Body of pancreas (tissue), 4 donors: ENCODE data around the gene CCSAP. TPM values are rescaled to one million over a fixed set of nuclear protein-coding genes. Genes with fewer than 3 reads are reported as not detected.

Source experiments
- ATAC-seq: fragments of 150-250 bp; one replicate; pipeline ENCODE4 v1.9.1; 2016
- DNase-seq, 4 donors: peaks; one replicate each; pipeline ENCODE4 v3.0.0-alpha.2; 2019
- H3K27ac ChIP-seq, 4 donors: fragments of 200-600 bp; sonication (generic); 1 replicate in 3 of 4; 2 replicates in 1 of 4; pipeline versions ENCODE4 v1.5.1 to v1.6.1; 2016 to 2019; ENCODE audit warnings: mild to moderate bottlenecking in 1 of 4, mixed read lengths in 1 of 4, moderate library complexity in 1 of 4
- H3K27me3 ChIP-seq, 2 donors: fragments of 200-600 bp; sonication (generic); one replicate each; pipeline ENCODE4 v1.6.0; 2016; ENCODE audit warnings: mild to moderate bottlenecking in 1 of 2
- H3K36me3 ChIP-seq, 2 donors: fragments of 200-600 bp; sonication (generic); replicated peaks in 1 of 2; 2 replicates each; pipeline ENCODE4 v1.5.1; 2016; ENCODE audit warnings: low read depth in 2 of 2; ENCODE audit not compliant: insufficient read depth in 1 of 2
- H3K4me1 ChIP-seq: fragments of 200-600 bp; sonication (generic); one replicate; pipeline ENCODE4 v1.6.0; 2016
- H3K4me3 ChIP-seq, 2 donors: fragments of 200-600 bp; sonication (generic); 1 replicate in 1 of 2; 2 replicates in 1 of 2; pipeline ENCODE4 v1.5.1; 2016 to 2019
- H3K9me3 ChIP-seq, 3 donors: fragments of 200-600 bp; sonication (generic); 1 replicate in 2 of 3; 2 replicates in 1 of 3; pipeline ENCODE4 v1.5.1; 2016
- POLR2A ChIP-seq, 3 donors: fragments of 450-650 bp; IDR thresholded peaks; one replicate each; pipeline ENCODE4 v1.6.1; 2016; ENCODE audit warnings: antibody characterized with exemption in 3 of 3, mild to moderate bottlenecking in 2 of 3
- WGBS, 2 donors: methylation state at CpG; one replicate each; pipeline ENCODE4 v1.1.5; 2017; 5-methylcytosine and 5-hydroxymethylcytosine counted together
- intact Hi-C: fragments of 100-400 bp; cut with DNase I; formaldehyde crosslinking; loops from one replicate; pipeline ENCODE4 v1.15.1; 2023
- total RNA-seq, 2 donors: library from RNA; depleted of rRNA; stranded (reverse); fragments of >200 nt; gene quantifications; one replicate each; pipeline ENCODE4 v1.1.0, GENCODE V29; 2016
- TF ChIP-seq, protein P1 (sequence below), 7 experiments: fragments of 450-650 bp in 4 of 7; fragments of 200-600 bp in 3 of 7; sonication (generic) in 3 of 7; IDR thresholded peaks; one replicate each; pipeline ENCODE4 v1.5.1; 2016 to 2019; ENCODE audit warnings: antibody characterized with exemption in 7 of 7

Gene CCSAP, protein sequence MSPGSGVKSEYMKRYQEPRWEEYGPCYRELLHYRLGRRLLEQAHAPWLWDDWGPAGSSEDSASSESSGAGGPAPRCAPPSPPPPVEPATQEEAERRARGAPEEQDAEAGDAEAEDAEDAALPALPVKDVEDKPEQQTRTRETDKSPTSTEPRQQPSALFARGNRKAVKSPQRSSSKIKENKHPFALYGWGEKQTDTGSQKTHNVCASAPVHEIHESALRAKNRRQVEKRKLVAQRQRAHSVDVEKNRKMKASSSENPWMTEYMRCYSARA
- total RNA-seq, result 1 to 10 TPM; 1.6 to 2.0 TPM

DNA sequence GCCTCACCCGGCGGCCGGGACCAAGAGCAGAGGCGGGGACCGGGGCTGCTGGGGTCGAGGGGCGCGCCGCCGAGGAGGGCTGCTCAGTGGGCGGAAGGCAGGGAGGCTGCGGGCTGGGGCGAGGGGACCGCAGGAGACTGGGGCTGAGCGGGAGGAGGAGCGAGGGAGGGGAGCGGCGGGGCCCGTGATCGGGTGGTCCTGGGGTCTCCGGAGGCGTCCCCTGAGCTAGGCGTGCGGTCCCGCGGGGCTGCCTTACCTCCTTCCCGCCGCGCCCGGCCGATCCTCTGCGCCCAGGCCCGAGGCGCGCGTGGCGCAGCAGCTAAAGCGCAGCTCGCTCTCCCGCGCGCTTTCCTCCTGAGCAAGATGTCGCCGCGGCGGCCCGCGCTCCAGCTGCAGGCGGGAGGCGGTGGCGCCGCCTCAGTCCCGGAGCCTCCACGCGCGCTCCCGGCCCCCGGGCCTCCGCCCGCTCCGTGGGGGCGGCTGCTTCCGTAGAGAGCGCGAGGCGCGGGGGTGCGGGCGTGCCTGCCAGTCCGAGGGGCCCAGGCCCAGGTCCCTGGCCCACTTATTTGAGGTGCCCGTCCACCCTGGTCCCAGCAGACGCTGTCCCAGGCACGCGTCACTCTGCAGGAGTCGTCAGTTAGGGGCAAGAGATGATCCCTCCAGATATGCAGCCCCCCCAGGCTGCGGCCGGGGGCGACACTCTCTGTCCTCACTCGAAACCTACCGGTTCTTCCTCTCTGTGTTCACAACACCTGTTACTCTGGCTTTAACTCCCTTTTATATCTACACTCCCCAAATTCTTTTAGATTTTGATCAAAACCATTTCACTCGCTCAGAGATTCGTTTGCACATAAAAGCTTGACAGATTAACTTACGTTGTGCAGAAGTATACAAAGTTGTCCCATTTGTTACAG lies at the start of gene CCSAP:
CCSAP (minus strand) TSS at position 392 of the 914 bp plus-strand sequence. CDS start 582 bp downstream, outside the sequence.
- peaks cover 17% of the 10 kb centered on the region for H3K4me1 ChIP-seq
- no peaks in the 10 kb centered on the region for H3K36me3 ChIP-seq
- peak within 1 kb of the TSS; percentile 65 to 78 (median 71) for H3K27ac ChIP-seq
- no peaks in the 10 kb centered on the region for H3K9me3 ChIP-seq
- no peaks in the 10 kb centered on the region for H3K27me3 ChIP-seq
- TF ChIP-seq, protein P1, sequence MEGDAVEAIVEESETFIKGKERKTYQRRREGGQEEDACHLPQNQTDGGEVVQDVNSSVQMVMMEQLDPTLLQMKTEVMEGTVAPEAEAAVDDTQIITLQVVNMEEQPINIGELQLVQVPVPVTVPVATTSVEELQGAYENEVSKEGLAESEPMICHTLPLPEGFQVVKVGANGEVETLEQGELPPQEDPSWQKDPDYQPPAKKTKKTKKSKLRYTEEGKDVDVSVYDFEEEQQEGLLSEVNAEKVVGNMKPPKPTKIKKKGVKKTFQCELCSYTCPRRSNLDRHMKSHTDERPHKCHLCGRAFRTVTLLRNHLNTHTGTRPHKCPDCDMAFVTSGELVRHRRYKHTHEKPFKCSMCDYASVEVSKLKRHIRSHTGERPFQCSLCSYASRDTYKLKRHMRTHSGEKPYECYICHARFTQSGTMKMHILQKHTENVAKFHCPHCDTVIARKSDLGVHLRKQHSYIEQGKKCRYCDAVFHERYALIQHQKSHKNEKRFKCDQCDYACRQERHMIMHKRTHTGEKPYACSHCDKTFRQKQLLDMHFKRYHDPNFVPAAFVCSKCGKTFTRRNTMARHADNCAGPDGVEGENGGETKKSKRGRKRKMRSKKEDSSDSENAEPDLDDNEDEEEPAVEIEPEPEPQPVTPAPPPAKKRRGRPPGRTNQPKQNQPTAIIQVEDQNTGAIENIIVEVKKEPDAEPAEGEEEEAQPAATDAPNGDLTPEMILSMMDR (IDR thresholded peaks at IDR 0.05), result peak in 1 of 7 experiments; percentile 25
- peak in 2 of 3 donors; percentile 48 to 61 for TF ChIP-seq POLR2A (IDR thresholded peaks at IDR 0.05)
- intact Hi-C loops, result no loop called here
- DNase-seq, result peak; percentile 40 to 56 (median 49)
- peak within 1 kb of the TSS; percentile 84 to 92 for H3K4me3 ChIP-seq
- peak; percentile 60 for ATAC-seq
- WGBS, 2 donors, result 0% methylated on average over 11 to 71 of the region's 83 CpGs

DNA sequence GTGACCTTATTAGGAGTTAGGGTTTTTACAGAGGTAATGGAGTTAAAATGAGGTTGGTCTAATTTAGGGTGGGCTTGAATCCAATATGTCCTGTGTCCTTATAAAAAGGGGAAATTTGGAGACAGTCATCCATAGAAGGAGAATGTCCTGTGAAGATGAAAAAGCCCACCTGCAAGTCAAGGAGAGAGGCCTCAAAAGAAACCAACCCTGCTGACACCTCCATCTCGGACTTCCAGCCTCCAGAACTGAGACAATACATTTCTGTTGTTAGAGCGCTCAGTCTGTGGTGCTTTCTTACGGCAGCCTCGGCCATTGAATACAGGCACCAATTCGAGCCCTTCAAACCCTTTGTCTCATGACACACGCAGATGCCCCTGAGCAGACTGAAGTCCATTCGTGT lies 47.3 kb upstream of the CCSAP start:
- DNase-seq (no peak), ATAC-seq (no peak)
- Histone ChIP-seq H3K36me3 (no peaks in the 10 kb centered on the region), H3K27me3 (no peaks in the 10 kb centered on the region), H3K4me1 (no peaks in the 10 kb centered on the region), H3K4me3 (no peak overlapping the region), H3K27ac (no peak overlapping the region), H3K9me3 (no peaks in the 10 kb centered on the region)
- intact Hi-C loops, result no loop called here
- TF ChIP-seq POLR2A (IDR thresholded peaks at IDR 0.05), result no peak
- TF ChIP-seq, protein P1 (IDR thresholded peaks at IDR 0.05), result no peak
- 88 to 89% methylated on average over 7 of the region's 7 CpGs for WGBS, 2 donors

DNA sequence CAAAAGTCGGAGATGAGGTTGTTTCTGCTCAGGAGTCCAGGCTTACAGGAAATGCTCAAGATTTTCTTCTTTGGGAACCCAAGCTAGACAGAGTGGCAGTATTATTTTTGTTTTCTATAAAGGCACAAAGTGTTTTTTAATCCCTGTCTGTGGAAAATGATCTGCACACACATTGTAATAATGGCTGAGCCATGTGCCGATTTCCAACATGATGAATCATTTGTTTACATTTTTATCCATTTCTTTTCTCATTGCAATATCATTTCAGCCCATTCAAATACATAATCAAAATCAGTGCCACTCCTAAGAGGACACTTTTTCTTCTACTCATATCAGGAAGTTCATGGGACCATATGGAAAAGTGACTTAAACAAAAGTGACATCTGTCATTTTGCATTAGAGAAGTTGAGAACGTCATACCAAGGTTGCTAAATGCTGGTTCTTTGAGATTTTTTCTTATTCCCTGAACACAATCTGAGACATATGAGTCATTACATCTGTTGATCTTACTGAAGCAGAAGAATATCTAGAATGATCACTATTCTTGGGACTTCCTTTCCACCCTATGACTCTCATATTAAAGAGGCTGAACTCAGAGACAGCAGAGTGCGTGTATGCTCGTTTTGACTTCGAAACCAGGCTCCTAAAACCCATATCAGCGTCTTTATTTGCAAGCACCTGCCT lies 46.2 kb upstream of the CCSAP start:
- WGBS, 2 donors, result 62 to 74% methylated on average over 7 of the region's 7 CpGs
- H3K9me3 ChIP-seq, result no peaks in the 10 kb centered on the region
- no peaks in the 10 kb centered on the region for H3K36me3 ChIP-seq
- TF ChIP-seq, protein P1 (IDR thresholded peaks at IDR 0.05), result no peak
- TF ChIP-seq POLR2A (IDR thresholded peaks at IDR 0.05), result no peak
- DNase-seq, result no peak
- no peak overlapping the region for H3K27ac ChIP-seq
- H3K4me3 ChIP-seq, result no peak overlapping the region
- H3K27me3 ChIP-seq, result no peaks in the 10 kb centered on the region
- no peak for ATAC-seq
- intact Hi-C loops, result no loop called here
- no peaks in the 10 kb centered on the region for H3K4me1 ChIP-seq

DNA sequence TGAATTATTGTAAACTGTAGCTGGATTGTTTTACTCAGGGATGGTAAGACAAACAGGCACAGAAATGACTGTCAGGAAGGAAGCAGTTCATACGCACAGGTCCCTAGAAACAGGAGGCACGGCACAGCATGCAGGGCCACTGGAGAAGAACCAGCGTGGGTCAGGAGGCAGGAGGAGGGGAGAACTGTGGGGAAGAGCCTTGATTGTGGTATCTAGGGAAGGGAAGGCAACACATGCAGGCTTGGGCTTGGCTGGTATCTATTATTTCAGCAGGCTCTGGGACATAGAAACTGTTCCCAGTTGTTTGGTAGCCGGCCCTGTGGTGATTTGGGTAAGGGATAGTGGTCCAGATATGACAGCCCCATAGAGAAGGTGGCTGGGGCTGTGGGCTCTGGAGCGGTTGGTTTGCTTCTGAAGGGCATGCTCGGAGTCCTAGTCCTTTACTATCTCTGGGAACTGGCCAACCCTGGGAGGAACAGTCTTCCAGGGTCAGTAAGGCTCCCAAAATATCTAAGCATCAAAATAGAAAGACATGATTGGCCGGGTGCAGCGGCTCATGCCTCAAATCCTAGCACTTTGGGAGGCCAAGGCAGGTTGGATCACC lies 43.1 kb upstream of the CCSAP start:
- ATAC-seq, result no peak
- H3K36me3 ChIP-seq, result no peaks in the 10 kb centered on the region
- TF ChIP-seq, protein P1 (IDR thresholded peaks at IDR 0.05), result no peak
- TF ChIP-seq POLR2A (IDR thresholded peaks at IDR 0.05), result no peak
- intact Hi-C loops, result no loop called here
- no peak overlapping the region for H3K4me3 ChIP-seq
- H3K4me1 ChIP-seq, result no peaks in the 10 kb centered on the region
- H3K9me3 ChIP-seq, result no peaks in the 10 kb centered on the region
- 86 to 87% methylated on average over 8 of the region's 8 CpGs for WGBS, 2 donors
- no peaks in the 10 kb centered on the region for H3K27me3 ChIP-seq
- H3K27ac ChIP-seq, result no peak overlapping the region
- DNase-seq, result no peak
